Thoracic aorta (tissue), 2 donors: Measurements from ENCODE around the gene CLCN3. TPM values are rescaled to one million over a fixed set of nuclear protein-coding genes. Genes with fewer than 3 reads are reported as not detected.

ENCODE experiments used
- ATAC-seq: fragments of 150-250 bp; one replicate; pipeline ENCODE4 v1.8.0; 2017; ENCODE audit warnings: low read depth; ENCODE audit not compliant: insufficient number of reproducible peaks, low FRiP score
- DNase-seq: peaks from one replicate; pipeline ENCODE4 v3.0.0-alpha.2; 2020; ENCODE audit warnings: low spot score
- H3K27ac ChIP-seq, 2 donors: fragments of 200-600 bp; sonication (generic); 1 replicate in 1 of 2; 2 replicates in 1 of 2; pipeline ENCODE4 v1.5.1; 2016; ENCODE audit warnings: mild to moderate bottlenecking in 2 of 2, moderate library complexity in 2 of 2
- H3K27me3 ChIP-seq: fragments of 200-600 bp; sonication (generic); replicated peaks from 2 replicates; pipeline ENCODE4 v1.6.0; 2016; ENCODE audit warnings: mild to moderate bottlenecking; ENCODE audit not compliant: insufficient read depth
- H3K36me3 ChIP-seq: fragments of 200-600 bp; sonication (generic); one replicate; pipeline ENCODE4 v1.5.1; 2016
- H3K4me1 ChIP-seq, 2 donors: fragments of 200-600 bp; sonication (generic); 1 replicate in 1 of 2; 2 replicates in 1 of 2; pipeline versions ENCODE4 v1.5.1 to v1.6.0; 2016; ENCODE audit warnings: low read depth in 2 of 2, mild to moderate bottlenecking in 1 of 2; ENCODE audit not compliant: control insufficient read depth in 1 of 2
- H3K4me3 ChIP-seq: fragments of 200-600 bp; sonication (generic); 2 replicates; pipeline ENCODE4 v1.5.1; 2016; ENCODE audit warnings: mild to moderate bottlenecking
- H3K9me3 ChIP-seq: fragments of 200-600 bp; sonication (generic); 2 replicates; pipeline ENCODE4 v1.5.1; 2016
- CTCF ChIP-seq: fragments of 200-600 bp; sonication (generic); IDR thresholded peaks from one replicate; pipeline ENCODE4 v1.5.1; 2019; ENCODE audit warnings: antibody characterized with exemption
- total RNA-seq, 2 donors: library from RNA; depleted of rRNA; stranded (reverse); fragments of >200 nt; gene quantifications; one replicate each; pipeline versions ENCODE4 v1.1.0 to v1.2.3, GENCODE V29; 2016

Gene CLCN3
- total RNA-seq, 2 donors from 2014 or later: 13.0 to 20.0 TPM

GRCh38 chr4:169716677-169717076, 96.3 kb downstream of the CLCN3 start:
- ATAC-seq (no peak), DNase-seq (no peak)
- Histone ChIP-seq H3K27ac (no peak overlapping the region), H3K4me3 (no peak overlapping the region), H3K27me3 (no peaks in the 10 kb centered on the region), H3K4me1 (no peaks in the 10 kb centered on the region), H3K9me3 (no peaks in the 10 kb centered on the region), H3K36me3 (peaks cover 8% of the 10 kb centered on the region)
- TF ChIP-seq CTCF: no peak

DNA sequence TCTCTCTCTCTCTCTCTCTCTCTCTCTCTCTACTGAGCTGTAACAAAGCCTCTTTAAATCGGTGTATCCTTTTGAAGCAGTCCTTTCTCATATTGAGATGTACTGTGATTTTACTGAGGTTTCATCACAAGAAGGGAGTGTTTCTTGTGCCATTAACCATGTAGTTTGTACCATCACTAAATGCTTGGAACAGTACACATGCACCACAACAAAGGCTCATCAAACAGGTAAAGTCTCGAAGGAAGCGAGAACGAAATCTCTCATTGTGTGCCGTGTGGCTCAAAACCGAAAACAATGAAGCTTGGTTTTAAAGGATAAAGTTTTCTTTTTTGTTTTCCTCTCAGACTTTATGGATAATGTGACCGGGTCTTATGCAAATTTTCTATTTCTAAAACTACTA, 100.2 kb downstream of the CLCN3 start:
- Histone ChIP-seq H3K4me1 (no peaks in the 10 kb centered on the region), H3K4me3 (no peak overlapping the region), H3K36me3 (peaks cover 5% of the 10 kb centered on the region), H3K27ac (no peak overlapping the region), H3K27me3 (no peaks in the 10 kb centered on the region), H3K9me3 (no peaks in the 10 kb centered on the region)
- TF ChIP-seq CTCF: no peak
- no peak for DNase-seq
- no peak for ATAC-seq

DNA sequence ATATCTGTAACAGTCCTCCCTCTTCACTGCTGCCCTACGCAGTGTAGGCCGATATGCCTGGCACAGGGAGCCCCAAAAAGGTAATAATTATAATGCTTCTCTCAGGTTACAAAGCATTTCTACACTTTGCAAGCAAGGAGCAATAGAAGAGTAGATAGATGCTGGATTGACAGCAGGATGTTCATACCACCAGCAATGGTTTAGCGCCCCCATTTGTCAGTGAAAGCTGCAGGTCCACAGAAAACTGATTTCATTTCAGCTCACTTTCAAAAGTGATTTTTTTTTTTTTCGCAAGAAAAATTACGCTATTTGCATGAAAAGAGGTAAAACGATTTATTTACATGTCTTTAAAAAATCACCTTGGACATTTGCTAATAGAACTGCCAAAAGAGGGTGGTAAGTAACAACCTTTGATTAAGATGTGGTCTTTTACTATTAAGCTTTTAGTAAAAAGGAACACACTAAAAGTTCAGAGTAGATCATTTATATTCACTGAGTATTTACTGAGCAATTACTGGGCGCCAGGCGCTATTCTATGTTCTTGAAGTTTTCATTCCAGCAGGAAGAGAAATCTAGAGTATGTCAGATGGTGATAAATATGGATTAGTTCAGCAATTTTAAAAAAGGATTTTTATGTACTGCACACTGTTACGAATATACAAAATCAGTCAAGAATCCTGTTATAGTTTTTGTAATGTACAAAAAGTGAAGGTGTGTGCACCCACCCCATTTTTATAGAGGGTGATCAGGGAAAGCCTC, 103.0 kb downstream of the CLCN3 start:
- Histone ChIP-seq H3K27me3 (no peaks in the 10 kb centered on the region), H3K9me3 (no peaks in the 10 kb centered on the region), H3K27ac (no peak overlapping the region), H3K4me1 (no peaks in the 10 kb centered on the region), H3K4me3 (no peak overlapping the region), H3K36me3 (peaks cover 5% of the 10 kb centered on the region)
- DNase-seq: no peak
- no peak for ATAC-seq
- no peak for TF ChIP-seq CTCF

DNA sequence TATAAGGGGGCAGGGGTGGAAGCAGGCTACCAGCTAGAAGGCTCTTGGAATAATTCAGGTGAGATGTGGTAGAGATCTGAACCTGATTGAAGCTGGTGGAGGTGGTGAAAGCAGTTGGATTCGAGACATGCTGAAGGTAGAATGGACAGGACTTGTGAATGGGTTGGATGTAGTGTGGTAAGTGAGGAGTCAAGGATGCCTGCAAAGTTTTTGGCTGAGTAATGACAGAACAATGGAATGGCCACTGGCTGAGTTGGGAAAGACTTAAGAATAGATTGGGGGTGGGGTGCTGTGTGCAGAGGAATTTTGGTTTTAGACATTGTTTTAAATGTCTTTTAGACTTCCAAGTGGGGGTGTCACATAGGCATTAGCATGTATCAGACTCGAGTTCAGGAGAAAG, 103.9 kb downstream of the CLCN3 start:
- ATAC-seq: no peak
- Histone ChIP-seq H3K9me3 (no peaks in the 10 kb centered on the region), H3K4me3 (no peak overlapping the region), H3K27me3 (no peaks in the 10 kb centered on the region), H3K27ac (no peak overlapping the region), H3K4me1 (no peaks in the 10 kb centered on the region), H3K36me3 (peaks cover 5% of the 10 kb centered on the region)
- no peak for DNase-seq
- no peak for TF ChIP-seq CTCF

DNA sequence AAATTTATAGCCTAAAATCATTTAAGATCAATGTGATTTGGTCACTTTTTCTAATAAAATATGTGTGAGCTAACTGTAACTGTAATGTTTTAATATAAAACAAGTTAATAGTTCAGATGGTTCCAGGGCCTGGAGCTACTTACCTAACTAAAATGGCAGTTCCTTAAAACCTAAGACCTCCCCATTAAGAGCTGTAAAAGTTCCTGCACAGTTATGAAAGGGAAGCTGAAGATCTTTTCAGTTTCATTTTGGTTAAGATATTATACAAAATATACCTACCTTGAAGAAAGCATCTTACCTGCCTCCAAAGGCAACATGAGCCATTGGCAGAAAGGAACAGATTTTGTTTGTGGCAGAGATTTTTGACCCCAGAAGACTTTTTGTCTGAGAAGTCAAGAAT, 107.2 kb downstream of the CLCN3 start:
- Histone ChIP-seq H3K4me1 (no peaks in the 10 kb centered on the region), H3K9me3 (no peaks in the 10 kb centered on the region), H3K36me3 (peaks cover 3% of the 10 kb centered on the region), H3K27me3 (no peaks in the 10 kb centered on the region), H3K27ac (no peak overlapping the region), H3K4me3 (no peak overlapping the region)
- ATAC-seq (no peak), DNase-seq (no peak)
- no peak for TF ChIP-seq CTCF
